PC-9 (cell line): ENCODE measurements around the gene TMEM63B.

Experiments
- CTCF ChIP-seq: fragments of 200-600 bp; sonication (generic); conservative IDR thresholded peaks from 2 replicates; pipeline ENCODE4 v1.6.1; 2017; ENCODE audit warnings: mixed run types, antibody characterized with exemption, mild to moderate bottlenecking, moderate library complexity
- EZH2 ChIP-seq: fragments of 200-600 bp; sonication (generic); IDR thresholded peaks from 2 replicates; pipeline ENCODE4 v1.8.0; 2017; ENCODE audit warnings: antibody characterized with exemption, low read depth

- TF ChIP-seq CTCF (no peak), EZH2 (no peak)
Measured at GRCh38 chr6:44085219-44085618, 42.1 kb upstream of the TMEM63B start.
